Measurements from ENCODE around the gene CBARP. TPM values are rescaled to one million over a fixed set of nuclear protein-coding genes. Genes with fewer than 3 reads are reported as not detected.

The CBARP gene
- total and polyA plus RNA-seq, 2 of the 13 experiments (the other 11 are each of a cell fraction or from before 2014, with no cell fraction given): 1.2 to 1.4 TPM

DNA sequence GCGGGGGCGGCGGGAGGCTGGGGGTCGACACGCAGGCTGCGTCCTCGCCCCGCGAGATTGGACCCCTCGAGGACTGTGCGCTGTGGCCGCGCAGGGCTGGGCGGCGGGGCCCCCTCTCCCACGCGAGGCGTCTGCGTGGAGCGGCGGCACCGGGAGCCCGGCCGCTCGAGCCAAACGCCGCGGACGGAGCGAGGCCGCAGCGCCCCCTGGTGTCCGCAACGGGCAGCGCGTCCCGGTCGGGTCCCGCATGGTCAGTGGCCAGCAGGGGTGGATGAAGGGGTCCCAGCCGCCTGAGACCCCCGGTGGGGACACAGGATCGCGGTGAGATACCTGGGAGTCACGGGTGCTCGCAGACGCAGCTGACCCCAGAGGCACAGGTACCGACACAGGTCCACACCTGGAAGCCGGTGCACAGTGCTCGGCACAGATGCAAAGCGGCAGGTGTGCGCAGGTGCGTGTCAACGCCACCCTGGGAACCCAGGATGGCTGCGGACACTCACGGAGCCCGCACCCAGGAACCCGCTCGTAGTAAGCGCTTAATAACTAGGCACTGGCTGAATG lies 29.2 kb upstream of the CBARP start (continued):
- TF ChIP-seq, protein P1, sequence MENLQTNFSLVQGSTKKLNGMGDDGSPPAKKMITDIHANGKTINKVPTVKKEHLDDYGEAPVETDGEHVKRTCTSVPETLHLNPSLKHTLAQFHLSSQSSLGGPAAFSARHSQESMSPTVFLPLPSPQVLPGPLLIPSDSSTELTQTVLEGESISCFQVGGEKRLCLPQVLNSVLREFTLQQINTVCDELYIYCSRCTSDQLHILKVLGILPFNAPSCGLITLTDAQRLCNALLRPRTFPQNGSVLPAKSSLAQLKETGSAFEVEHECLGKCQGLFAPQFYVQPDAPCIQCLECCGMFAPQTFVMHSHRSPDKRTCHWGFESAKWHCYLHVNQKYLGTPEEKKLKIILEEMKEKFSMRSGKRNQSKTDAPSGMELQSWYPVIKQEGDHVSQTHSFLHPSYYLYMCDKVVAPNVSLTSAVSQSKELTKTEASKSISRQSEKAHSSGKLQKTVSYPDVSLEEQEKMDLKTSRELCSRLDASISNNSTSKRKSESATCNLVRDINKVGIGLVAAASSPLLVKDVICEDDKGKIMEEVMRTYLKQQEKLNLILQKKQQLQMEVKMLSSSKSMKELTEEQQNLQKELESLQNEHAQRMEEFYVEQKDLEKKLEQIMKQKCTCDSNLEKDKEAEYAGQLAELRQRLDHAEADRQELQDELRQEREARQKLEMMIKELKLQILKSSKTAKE (CRISPR knock-in tag; IDR thresholded peaks at IDR 0.05; ENCODE audit: borderline replicate concordance): no peak
- TF ChIP-seq, protein P2, sequence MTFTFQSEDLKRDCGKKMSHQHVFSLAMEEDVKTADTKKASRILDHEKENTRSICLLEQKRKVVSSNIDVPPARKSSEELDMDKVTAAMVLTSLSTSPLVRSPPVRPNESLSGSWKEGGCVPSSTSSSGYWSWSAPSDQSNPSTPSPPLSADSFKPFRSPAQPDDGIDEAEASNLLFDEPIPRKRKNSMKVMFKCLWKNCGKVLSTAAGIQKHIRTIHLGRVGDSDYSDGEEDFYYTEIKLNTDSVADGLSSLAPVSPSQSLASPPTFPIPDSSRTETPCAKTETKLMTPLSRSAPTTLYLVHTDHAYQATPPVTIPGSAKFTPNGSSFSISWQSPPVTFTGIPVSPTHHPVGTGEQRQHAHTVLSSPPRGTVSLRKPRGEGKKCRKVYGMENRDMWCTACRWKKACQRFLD (CRISPR knock-in tag; IDR thresholded peaks at IDR 0.05; ENCODE audit: borderline replicate concordance): no peak
- TF ChIP-seq ZNF773 (CRISPR knock-in tag; IDR thresholded peaks at IDR 0.05; ENCODE audit: borderline replicate concordance): 0 out of 2 replicates have a peak, but pooled peaks have one; percentile 22
- TF ChIP-seq TOE1 (CRISPR knock-in tag; IDR thresholded peaks at IDR 0.05): no peak
- no peak; the same call in 1 of the 2 replicates for TF ChIP-seq NRL (CRISPR knock-in tag; IDR thresholded peaks at IDR 0.05; ENCODE audit: borderline replicate concordance)
- TF ChIP-seq, protein P3, sequence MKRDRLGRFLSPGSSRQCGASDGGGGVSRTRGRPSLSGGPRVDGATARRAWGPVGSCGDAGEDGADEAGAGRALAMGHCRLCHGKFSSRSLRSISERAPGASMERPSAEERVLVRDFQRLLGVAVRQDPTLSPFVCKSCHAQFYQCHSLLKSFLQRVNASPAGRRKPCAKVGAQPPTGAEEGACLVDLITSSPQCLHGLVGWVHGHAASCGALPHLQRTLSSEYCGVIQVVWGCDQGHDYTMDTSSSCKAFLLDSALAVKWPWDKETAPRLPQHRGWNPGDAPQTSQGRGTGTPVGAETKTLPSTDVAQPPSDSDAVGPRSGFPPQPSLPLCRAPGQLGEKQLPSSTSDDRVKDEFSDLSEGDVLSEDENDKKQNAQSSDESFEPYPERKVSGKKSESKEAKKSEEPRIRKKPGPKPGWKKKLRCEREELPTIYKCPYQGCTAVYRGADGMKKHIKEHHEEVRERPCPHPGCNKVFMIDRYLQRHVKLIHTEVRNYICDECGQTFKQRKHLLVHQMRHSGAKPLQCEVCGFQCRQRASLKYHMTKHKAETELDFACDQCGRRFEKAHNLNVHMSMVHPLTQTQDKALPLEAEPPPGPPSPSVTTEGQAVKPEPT (CRISPR knock-in tag; IDR thresholded peaks at IDR 0.05; ENCODE audit: low read depth): no peak
- TF ChIP-seq, protein P4, sequence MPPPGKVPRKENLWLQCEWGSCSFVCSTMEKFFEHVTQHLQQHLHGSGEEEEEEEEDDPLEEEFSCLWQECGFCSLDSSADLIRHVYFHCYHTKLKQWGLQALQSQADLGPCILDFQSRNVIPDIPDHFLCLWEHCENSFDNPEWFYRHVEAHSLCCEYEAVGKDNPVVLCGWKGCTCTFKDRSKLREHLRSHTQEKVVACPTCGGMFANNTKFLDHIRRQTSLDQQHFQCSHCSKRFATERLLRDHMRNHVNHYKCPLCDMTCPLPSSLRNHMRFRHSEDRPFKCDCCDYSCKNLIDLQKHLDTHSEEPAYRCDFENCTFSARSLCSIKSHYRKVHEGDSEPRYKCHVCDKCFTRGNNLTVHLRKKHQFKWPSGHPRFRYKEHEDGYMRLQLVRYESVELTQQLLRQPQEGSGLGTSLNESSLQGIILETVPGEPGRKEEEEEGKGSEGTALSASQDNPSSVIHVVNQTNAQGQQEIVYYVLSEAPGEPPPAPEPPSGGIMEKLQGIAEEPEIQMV (CRISPR knock-in tag; IDR thresholded peaks at IDR 0.05; ENCODE audit: low read depth): 0 out of 2 replicates have a peak, but pooled peaks have one; percentile 59
- peak; percentile 0; the same call in 1 of the 2 replicates for TF ChIP-seq ADNP (CRISPR knock-in tag; IDR thresholded peaks at IDR 0.05)
- no peak for TF ChIP-seq GFI1 (CRISPR knock-in tag; IDR thresholded peaks at IDR 0.05; ENCODE audit: borderline replicate concordance)
- TF ChIP-seq, protein P5, sequence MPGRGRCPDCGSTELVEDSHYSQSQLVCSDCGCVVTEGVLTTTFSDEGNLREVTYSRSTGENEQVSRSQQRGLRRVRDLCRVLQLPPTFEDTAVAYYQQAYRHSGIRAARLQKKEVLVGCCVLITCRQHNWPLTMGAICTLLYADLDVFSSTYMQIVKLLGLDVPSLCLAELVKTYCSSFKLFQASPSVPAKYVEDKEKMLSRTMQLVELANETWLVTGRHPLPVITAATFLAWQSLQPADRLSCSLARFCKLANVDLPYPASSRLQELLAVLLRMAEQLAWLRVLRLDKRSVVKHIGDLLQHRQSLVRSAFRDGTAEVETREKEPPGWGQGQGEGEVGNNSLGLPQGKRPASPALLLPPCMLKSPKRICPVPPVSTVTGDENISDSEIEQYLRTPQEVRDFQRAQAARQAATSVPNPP (CRISPR knock-in tag; IDR thresholded peaks at IDR 0.05): no peak
- TF ChIP-seq ZFP41 (CRISPR knock-in tag; IDR thresholded peaks at IDR 0.05; ENCODE audit: borderline replicate concordance): no peak; the same call in 1 of the 2 replicates
- peak; percentile 99 for TF ChIP-seq ZBTB7A (CRISPR knock-in tag; IDR thresholded peaks at IDR 0.05)
- no peak for TF ChIP-seq ZNF160 (CRISPR knock-in tag; IDR thresholded peaks at IDR 0.05)
- peak; percentile 25; the same call in 1 of the 2 replicates for TF ChIP-seq ZNF616 (CRISPR knock-in tag; IDR thresholded peaks at IDR 0.05; ENCODE audit: low read depth)
- no peak for TF ChIP-seq JDP2 (CRISPR knock-in tag; IDR thresholded peaks at IDR 0.05; ENCODE audit: borderline replicate concordance)
- TF ChIP-seq, protein P6, sequence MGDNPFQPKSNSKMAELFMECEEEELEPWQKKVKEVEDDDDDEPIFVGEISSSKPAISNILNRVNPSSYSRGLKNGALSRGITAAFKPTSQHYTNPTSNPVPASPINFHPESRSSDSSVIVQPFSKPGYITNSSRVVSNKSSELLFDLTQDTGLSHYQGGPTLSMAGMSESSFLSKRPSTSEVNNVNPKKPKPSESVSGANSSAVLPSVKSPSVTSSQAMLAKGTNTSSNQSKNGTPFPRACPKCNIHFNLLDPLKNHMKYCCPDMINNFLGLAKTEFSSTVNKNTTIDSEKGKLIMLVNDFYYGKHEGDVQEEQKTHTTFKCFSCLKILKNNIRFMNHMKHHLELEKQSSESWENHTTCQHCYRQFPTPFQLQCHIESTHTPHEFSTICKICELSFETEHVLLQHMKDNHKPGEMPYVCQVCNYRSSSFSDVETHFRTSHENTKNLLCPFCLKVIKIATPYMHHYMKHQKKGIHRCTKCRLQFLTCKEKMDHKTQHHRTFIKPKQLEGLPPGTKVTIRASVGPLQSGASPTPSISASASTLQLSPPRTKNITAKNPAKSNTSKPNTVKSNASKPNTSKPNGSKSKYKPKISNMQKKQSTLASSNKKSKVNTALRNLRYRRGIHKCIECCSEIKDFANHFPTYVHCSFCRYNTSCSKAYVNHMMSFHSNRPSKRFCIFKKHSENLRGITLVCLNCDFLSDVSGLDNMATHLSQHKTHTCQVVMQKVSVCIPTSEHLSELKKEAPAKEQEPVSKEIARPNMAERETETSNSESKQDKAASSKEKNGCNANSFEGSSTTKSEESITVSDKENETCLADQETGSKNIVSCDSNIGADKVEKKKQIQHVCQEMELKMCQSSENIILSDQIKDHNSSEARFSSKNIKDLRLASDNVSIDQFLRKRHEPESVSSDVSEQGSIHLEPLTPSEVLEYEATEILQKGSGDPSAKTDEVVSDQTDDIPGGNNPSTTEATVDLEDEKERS (CRISPR knock-in tag; IDR thresholded peaks at IDR 0.05): no peak
